Stomach smooth muscle (tissue), 2 donors: ENCODE results near the gene CRACDL.
A peak's percentile ranks its signal among the peaks of the same experiment; 100 is the strongest.

Source experiments
- H3K27ac ChIP-seq: one replicate; pipeline ENCODE4 v1.7.0; 2013; ENCODE audit warnings: mild to moderate bottlenecking, low read length, inconsistent platforms
- H3K27me3 ChIP-seq, 2 donors: one replicate each; pipeline ENCODE4 v1.7.0; 2013; ENCODE audit warnings: low read length in 2 of 2; ENCODE audit not compliant: insufficient read depth in 2 of 2, control insufficient read depth in 1 of 2
- H3K36me3 ChIP-seq, 2 donors: one replicate each; pipeline ENCODE4 v1.7.0; 2013; ENCODE audit warnings: low read length in 2 of 2; ENCODE audit not compliant: control insufficient read depth in 2 of 2, insufficient read depth in 2 of 2
- H3K4me1 ChIP-seq: one replicate; pipeline ENCODE4 v1.7.0; 2013; ENCODE audit warnings: low read length; ENCODE audit not compliant: control insufficient read depth, insufficient read depth
- H3K4me3 ChIP-seq, 2 donors: one replicate each; pipeline ENCODE4 v1.7.0; 2013; ENCODE audit warnings: low read length in 2 of 2
- H3K9ac ChIP-seq, 2 donors: one replicate each; pipeline ENCODE4 v1.7.0; 2013; ENCODE audit warnings: low read length in 2 of 2, mild to moderate bottlenecking in 1 of 2
- H3K9me3 ChIP-seq, 2 donors: one replicate each; pipeline ENCODE4 v1.7.0; 2013; ENCODE audit warnings: low read length in 2 of 2; ENCODE audit not compliant: control insufficient read depth in 2 of 2
- donor health status: healthy.
- donor health status: Pancreatic carcinoma.

The CRACDL gene

DNA sequence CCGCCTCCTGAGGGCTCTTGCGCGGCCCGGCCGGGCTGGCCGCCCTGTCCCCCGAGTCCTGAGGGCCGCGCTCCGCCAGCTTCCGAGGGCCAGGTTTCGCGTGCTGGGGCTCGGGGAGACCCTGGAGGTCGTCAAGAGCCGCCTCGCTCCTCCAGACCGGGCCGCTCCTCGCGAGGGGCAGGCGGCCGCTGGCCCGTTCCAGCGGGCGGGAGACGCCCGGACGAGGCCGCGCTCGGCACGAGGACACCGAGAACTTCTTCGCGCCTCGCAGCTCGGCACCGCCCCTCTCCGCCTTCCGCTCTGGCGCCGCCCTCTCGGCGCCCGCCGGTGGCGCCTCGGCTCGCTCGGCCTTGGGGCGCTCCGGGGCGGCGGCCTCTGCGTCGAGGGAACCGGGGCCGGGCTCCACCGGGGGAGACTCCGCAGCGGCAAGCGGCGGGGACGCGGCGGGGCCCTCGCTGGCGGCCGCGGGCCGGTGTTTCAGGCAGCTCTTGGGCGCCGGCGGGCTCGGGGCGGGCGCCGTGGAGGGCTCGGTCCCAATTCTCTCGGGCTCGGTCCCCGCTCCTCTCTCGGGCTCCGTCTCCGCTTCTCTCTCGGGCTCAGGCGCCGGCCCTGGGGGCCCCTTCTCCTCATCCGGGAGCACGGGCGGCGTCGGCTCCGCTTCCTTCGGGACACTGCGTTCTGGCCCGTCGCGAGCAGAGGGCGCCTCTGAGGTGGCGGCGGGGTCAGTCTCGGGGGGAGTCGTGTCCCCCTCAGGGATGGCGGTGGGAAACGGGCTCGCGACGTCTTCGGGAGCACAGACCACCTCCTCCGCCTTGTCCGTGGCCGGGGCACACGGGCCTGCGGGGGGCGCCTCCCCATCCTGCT is 113.5 kb downstream of the CRACDL start:
- Histone ChIP-seq H3K36me3 (no peaks in the 10 kb centered on the region), H3K9me3 (no peaks in the 10 kb centered on the region), H3K9ac (peak overlapping the region in 1 of 2 donors; percentile 13), H3K27ac (no peak overlapping the region), H3K4me1 (peaks cover 6% of the 10 kb centered on the region), H3K4me3 (peak overlapping the region in 1 of 2 donors; percentile 69), H3K27me3 (peaks cover 2 to 7% of the 10 kb centered on the region in 2 donors)

DNA sequence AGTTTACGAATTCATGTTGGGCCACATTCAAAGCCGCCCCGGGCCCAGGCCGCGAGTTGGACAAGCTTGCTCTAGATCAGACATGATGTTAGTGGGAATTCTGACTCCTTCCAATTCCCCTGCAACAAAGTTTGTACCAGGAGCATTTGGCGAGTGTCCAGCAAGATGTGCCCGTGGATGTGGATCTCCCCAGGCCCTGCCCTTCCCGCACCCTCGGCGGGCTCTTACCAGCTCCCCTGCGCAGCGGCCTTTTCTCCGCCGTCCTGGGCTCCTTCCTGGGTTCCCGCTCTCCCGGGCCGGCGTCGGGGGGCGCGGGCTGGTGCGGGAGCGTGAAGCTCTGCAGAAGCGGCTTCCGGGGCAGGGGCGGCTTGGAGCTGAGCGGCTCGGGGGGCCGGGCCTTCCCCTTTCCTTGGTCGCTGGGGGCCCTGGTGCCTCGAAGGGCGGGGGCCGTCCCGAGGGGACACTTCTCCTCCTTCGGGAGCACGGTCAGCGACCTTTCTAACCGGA is 114.3 kb downstream of the CRACDL start:
- Histone ChIP-seq H3K4me1 (peaks cover 6% of the 10 kb centered on the region), H3K36me3 (no peaks in the 10 kb centered on the region), H3K9ac (no peak overlapping the region), H3K27me3 (peaks cover 2 to 7% of the 10 kb centered on the region in 2 donors), H3K4me3 (no peak overlapping the region), H3K27ac (no peak overlapping the region), H3K9me3 (no peaks in the 10 kb centered on the region)

- Histone ChIP-seq H3K9ac (no peak overlapping the region), H3K27ac (no peak overlapping the region), H3K27me3 (peaks cover 6 to 7% of the 10 kb centered on the region in 2 donors), H3K4me1 (peaks cover 4% of the 10 kb centered on the region), H3K4me3 (no peak overlapping the region), H3K9me3 (no peaks in the 10 kb centered on the region), H3K36me3 (no peaks in the 10 kb centered on the region)
Observed at GRCh38 chr2:98819231-98819766, 116.7 kb downstream of the CRACDL start.

GRCh38 chr2:98818164-98818563 is 117.9 kb downstream of the CRACDL start:
- Histone ChIP-seq H3K27ac (no peak overlapping the region), H3K27me3 (peaks cover 6 to 7% of the 10 kb centered on the region in 2 donors), H3K36me3 (no peaks in the 10 kb centered on the region), H3K9ac (no peak overlapping the region), H3K4me3 (no peak overlapping the region), H3K4me1 (no peaks in the 10 kb centered on the region), H3K9me3 (no peaks in the 10 kb centered on the region)

DNA sequence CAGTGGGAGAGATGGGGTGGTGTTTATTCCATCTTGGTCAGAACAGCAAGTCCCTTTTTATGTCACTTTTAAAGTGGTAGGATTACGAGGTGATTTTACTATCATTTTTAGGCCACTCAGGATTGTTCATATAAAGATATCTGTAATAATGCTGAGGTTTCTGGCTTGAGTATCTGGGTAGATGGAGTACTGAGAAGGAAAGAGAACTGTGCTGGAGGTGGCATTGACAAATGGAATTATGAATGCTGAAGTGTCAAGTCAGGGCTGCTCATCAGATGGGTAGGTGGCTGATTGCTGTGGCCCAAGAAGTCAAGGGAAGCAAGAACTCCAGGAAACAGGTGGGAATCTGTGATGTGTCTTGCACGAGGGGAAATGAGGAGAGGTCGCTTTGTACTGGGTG is 119.7 kb downstream of the CRACDL start:
- Histone ChIP-seq H3K4me1 (no peaks in the 10 kb centered on the region), H3K9ac (no peak overlapping the region), H3K4me3 (no peak overlapping the region), H3K36me3 (no peaks in the 10 kb centered on the region), H3K27ac (no peak overlapping the region), H3K9me3 (no peaks in the 10 kb centered on the region), H3K27me3 (peaks cover 0 to 6% of the 10 kb centered on the region in 2 donors)

DNA sequence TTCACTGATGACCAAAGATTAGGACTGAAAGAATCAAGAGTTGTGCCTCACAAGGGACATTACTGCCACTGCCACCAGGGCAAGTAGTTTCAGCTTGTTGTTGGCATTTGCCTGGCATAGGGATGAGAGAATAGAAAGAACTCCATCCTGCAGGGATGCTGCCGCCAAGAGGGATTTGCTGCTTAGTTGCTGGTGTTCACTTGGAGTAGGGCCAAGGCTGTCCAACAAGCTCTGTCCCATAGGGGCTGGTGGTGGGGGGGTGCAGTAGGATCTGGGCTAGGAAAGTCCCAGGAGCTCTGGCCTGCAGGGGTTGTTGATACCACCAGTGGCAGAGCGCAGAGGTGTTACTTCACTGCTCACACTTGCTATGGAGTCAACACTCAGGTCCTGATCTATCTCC is 120.2 kb downstream of the CRACDL start:
- Histone ChIP-seq H3K27ac (no peak overlapping the region), H3K4me3 (no peak overlapping the region), H3K4me1 (no peaks in the 10 kb centered on the region), H3K36me3 (no peaks in the 10 kb centered on the region), H3K9me3 (no peaks in the 10 kb centered on the region), H3K9ac (no peak overlapping the region), H3K27me3 (peaks cover 0 to 6% of the 10 kb centered on the region in 2 donors)

- Histone ChIP-seq H3K27me3 (peaks cover 0 to 3% of the 10 kb centered on the region in 2 donors), H3K4me3 (no peak overlapping the region), H3K9ac (no peak overlapping the region), H3K4me1 (peaks cover 7% of the 10 kb centered on the region), H3K9me3 (no peaks in the 10 kb centered on the region), H3K36me3 (no peaks in the 10 kb centered on the region), H3K27ac (no peak overlapping the region)
Observed at GRCh38 chr2:98811766-98812165, 124.3 kb downstream of the CRACDL start.

GRCh38 chr2:98810588-98810928 is 125.5 kb downstream of the CRACDL start:
- Histone ChIP-seq H3K27me3 (peaks cover 0 to 1% of the 10 kb centered on the region in 2 donors), H3K9ac (no peak overlapping the region), H3K4me1 (peaks cover 19% of the 10 kb centered on the region), H3K9me3 (no peaks in the 10 kb centered on the region), H3K4me3 (no peak overlapping the region), H3K36me3 (no peaks in the 10 kb centered on the region), H3K27ac (no peak overlapping the region)

- peaks cover 22% of the 10 kb centered on the region for H3K4me1 ChIP-seq
- H3K36me3 ChIP-seq, result no peaks in the 10 kb centered on the region
- H3K4me3 ChIP-seq, result no peak overlapping the region
- H3K9ac ChIP-seq, result no peak overlapping the region
- no peaks in the 10 kb centered on the region for H3K27me3 ChIP-seq
- no peaks in the 10 kb centered on the region for H3K9me3 ChIP-seq
- no peak overlapping the region for H3K27ac ChIP-seq
Observed at GRCh38 chr2:98809878-98810587, 126.0 kb downstream of the CRACDL start.

DNA sequence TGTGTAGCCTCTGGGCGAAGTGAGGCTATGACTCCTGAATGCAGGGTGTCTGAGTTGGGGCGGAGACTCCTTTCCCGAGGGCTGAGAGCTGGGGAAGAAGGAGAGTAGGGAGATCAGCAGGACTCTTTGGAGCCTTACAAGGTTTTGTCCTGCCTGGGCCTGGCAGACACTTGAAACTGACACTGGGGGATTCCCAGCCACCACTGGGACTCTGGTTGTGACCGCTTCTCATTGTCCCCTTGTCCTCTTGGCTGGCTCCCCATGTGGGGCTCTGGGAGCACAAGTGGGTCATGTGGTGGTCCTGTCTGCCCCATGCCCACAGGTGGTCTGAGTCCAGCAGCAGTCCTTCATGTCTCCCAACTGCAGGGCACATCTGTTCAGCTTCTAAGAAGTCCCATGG is 126.9 kb downstream of the CRACDL start:
- Histone ChIP-seq H3K4me3 (no peak overlapping the region), H3K27ac (no peak overlapping the region), H3K27me3 (no peaks in the 10 kb centered on the region), H3K9ac (no peak overlapping the region), H3K36me3 (no peaks in the 10 kb centered on the region), H3K4me1 (peaks cover 22% of the 10 kb centered on the region), H3K9me3 (no peaks in the 10 kb centered on the region)
